ENCODE measurements around the gene SLC25A53.

SLC25A53 gene

DNA sequence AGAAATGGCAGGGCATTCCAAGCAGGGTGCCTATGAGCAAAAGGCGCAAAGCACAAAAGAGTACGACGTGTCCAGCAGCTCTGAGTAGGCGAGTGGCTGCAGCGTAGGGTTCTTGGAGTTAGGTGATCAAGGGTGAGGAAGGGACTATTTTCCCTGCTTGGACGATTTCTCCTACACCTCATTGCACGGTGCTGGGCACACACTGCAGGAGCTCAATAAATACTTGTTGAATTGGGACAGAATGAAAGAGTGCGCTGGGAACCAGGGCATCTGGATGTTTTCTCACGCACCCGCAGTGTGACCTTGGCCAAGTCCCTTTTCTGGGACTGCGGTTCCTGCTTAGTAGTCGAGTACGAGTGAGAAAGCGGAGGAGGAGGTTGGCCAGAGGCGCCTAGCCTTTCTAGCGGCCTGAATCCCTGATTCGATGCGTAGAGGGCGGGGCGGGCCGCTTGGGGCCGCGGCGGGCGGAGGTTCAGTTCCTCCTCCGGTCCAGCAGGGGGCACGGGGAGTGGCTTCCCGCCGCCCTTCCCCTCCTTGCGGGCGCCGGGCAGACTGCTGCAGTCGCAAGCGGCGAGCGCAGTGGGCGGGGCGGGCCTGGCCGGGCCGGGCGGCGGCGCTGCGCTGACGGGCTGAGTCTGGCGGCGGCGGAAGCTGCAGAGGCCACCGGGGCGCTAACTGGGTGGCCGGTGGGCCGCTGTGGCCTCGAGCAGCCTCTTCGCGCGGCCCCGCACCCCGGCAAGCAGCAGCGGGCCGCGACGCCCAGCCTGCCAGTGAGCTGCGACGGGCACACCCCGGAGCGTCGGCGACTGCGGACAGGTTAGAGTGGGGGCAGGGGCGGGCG is 9.3 kb upstream of the SLC25A53 start, which contains the start of gene FAM199X:
Gene FAM199X, plus strand, starts transcription at position 560 of the 841 bp plus-strand sequence. CDS start 333 bp downstream, outside the sequence.
- TF ChIP-seq GATA1 (IDR thresholded peaks at IDR 0.05; ENCODE audit: low read depth, low read length) (no peak), POLR2A (IDR thresholded peaks at IDR 0.05; ENCODE audit: low read length) (peak; percentile 61)
- peak; percentile 90 to 92 for DNase-seq

DNA sequence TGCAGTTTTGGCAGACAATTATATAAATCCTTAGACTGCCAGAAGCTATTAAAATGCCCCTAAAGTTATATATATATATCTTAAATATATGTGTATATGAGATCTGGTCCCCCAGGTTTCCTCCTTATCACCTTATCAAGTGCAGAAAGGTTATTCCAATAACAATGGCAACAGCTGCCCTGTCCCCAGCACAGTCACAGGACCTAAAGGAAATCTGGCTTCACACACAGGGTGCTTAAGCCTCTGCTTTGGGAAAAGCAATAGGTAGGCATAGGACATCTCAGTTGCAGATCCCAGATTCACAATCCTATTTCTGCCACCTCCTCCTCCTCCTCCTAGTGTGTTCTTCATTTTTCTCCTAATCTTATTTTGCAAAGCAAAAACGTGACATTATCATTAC is 5.8 kb downstream of the SLC25A53 start:
- no peak for DNase-seq
- TF ChIP-seq GATA1 (IDR thresholded peaks at IDR 0.05; ENCODE audit: low read depth, low read length) (no peak), POLR2A (IDR thresholded peaks at IDR 0.05; ENCODE audit: low read length) (no peak)

DNA sequence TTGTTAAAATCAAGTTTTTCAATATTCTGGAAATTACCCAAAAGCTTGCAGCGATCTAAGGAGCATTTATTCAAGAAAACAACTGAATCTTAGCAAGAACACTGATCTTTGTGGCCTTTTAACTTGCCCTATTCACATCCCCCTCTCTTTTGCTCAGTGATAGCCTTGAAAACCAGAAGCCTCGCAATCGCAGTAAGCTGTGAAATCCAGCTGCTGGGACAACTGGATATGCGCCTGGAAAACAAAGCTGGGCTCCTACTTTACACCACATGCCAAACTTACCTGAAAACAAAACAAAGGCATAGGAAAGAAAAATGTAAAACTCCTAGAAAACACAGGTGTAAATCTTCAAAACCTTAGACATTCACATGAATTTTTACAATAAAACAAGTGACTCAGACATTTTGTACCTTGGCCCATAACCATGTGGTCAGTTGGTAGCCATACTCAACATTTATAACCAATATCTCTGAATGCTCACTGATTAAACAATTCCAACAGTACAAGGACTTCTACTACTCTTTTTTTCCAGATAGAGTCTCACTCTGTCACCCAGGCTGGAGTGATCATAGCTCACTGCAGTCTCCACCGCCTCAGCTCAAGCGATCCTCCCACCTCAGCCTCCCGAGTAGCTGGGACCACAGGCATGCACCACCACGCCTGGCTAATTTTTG is 15.6 kb downstream of the SLC25A53 start:
- no peak for DNase-seq
- TF ChIP-seq GATA1 (IDR thresholded peaks at IDR 0.05; ENCODE audit: low read depth, low read length) (no peak), POLR2A (IDR thresholded peaks at IDR 0.05; ENCODE audit: low read length) (no peak)

DNA sequence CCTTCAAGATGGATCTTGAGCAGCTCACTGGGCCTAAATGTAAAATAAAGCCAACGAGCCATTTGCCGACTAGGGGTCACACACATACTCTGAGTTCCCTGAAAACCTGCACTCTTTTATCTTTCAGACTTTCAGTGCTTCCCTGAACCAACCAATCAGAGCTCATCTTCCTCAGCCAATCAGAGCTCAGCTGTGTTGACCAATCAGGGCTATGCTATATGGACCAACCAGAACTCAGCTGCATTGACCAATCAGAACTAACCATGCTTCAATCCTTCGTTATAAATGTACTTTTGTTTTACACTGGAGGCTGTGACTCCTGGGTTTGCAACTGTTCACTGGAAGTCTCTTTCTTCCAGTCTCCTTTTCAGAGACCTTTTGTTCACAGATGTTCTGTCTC is 19.3 kb downstream of the SLC25A53 start:
- TF ChIP-seq GATA1 (IDR thresholded peaks at IDR 0.05; ENCODE audit: low read depth, low read length): no peak
- TF ChIP-seq POLR2A (IDR thresholded peaks at IDR 0.05; ENCODE audit: low read length): no peak
- DNase-seq: peak; percentile 37 to 42

DNA sequence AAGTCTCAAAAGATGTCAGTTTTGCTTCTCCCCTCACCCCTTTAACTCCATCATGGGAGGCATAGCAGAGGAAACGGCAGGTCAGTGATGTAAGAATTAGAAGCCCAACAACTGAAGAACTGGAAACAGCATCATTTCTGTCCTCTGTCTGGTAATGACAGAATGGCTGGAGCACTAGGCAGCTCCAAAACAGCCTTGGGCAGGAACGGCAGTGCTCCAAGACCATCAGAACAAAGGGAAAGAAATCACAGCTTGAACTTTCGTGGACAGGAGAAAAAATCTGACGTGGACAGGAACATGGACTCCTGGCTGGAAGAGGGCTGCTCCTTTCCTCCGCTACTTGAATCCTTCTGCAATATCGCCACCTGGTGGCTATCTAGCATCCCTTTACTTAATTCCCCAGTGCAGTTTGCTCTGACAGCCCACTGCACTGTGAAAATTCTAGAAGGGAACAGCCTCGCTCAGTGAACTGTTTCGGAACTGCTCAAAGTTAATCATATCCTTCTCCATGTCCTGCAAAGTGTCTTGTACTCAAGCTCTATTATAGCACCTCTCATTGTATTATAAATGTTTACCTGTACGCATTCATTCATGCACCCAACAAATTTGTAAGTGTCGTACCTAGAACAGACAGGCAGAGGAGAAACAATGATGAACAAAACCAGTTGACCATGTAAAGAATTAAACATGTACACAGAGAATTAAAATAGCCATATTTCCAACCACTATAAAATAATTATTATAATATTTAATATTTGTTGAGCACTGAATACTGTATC is 20.4 kb downstream of the SLC25A53 start:
- peak; percentile 71 to 80 for DNase-seq
- TF ChIP-seq GATA1 (IDR thresholded peaks at IDR 0.05; ENCODE audit: low read depth, low read length) (no peak), POLR2A (IDR thresholded peaks at IDR 0.05; ENCODE audit: low read length) (no peak)

DNA sequence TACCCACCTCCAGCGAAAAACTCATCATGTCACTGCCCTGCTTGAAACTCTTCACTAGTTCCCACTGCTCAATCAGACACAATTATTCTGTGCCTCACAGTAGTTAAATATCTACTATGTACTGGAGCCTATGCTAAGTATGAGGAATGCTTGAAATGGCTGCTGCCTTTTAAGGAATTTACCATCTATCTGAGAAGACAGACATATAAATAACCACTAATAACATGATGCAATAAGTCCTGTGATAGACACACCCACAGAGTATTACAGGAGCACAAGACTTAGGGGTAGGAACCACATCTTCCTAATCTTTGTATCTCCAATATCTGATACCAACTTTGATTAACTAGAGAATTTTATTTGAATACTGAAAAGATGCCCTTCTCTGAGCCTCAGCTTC is 21.1 kb downstream of the SLC25A53 start:
- TF ChIP-seq GATA1 (IDR thresholded peaks at IDR 0.05; ENCODE audit: low read depth, low read length): no peak
- TF ChIP-seq POLR2A (IDR thresholded peaks at IDR 0.05; ENCODE audit: low read length): no peak
- DNase-seq: no peak

DNA sequence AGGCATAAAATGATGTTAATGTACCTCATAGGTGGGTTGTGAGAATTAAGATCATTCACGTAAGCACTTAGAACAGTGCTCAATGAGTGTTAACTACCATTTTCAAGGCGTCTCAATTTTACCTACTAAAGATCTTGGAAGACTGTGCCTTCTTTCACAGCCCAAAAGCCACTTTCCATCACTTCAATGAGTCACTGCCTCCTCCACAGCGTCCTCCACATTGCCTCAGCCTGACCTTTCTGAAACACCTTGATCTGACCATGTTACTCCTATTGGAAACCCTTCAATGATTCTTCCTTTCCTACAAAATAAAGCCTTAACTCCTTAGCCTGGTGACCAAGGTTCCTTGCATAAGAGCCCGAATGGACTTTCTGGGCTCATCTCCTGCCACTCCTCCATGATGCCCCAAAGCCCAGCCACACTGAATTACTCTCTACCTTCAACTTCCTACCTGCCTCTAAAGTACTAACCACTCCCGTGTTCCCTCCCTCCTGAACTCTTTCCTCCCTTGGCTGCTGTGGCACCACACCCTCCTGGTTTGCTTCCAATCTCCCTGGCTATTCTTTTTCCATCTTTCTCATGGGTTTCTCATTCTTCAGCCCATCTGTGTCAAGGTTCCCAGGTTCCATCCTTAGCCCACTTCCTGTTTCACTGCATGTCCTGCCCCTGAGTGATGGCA is 22.1 kb downstream of the SLC25A53 start:
- no peak for DNase-seq
- TF ChIP-seq POLR2A (IDR thresholded peaks at IDR 0.05; ENCODE audit: low read length) (no peak), GATA1 (IDR thresholded peaks at IDR 0.05; ENCODE audit: low read depth, low read length) (no peak)

DNA sequence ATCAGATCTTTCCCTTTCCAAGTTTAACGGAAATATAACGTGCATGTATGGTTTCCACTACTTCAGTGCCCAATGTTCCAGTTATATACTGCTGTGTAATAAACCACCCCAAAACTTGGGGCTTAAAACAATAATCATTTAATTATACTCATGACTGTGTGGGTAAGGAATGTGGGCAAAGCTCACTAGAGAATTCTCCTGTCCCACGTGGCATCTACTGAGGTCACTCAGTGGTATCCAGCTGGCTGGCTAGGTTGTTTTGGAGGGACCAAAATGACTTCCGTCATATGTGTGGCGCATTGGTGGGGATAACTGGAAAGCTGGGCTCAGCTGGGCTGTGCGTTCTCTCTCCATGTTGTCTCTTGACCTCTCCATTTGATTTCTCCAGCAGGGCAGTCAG is 26.0 kb downstream of the SLC25A53 start:
- no peak for DNase-seq
- no peak for TF ChIP-seq POLR2A (IDR thresholded peaks at IDR 0.05; ENCODE audit: low read length)
- no peak for TF ChIP-seq GATA1 (IDR thresholded peaks at IDR 0.05; ENCODE audit: low read depth, low read length)

DNA sequence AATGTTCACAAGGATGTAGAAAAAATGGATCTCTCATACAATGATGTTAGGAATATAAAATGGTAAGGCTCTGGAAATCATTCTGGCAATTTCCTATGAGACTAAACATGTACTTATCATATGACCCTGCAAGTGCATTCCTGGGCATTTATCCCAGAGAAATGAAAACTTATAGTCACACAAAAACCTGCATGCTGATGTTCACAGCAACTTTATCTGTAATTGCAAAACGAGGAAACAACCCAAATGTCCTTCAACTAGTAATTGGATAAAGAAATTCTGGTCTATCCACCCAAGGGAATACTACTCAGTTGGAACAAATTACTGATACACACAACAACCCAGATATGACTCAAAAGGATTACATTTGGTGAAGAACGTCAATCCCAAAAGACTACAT is 30.0 kb downstream of the SLC25A53 start:
- no peak for TF ChIP-seq GATA1 (IDR thresholded peaks at IDR 0.05; ENCODE audit: low read depth, low read length)
- TF ChIP-seq POLR2A (IDR thresholded peaks at IDR 0.05; ENCODE audit: low read length): no peak
- DNase-seq: no peak

DNA sequence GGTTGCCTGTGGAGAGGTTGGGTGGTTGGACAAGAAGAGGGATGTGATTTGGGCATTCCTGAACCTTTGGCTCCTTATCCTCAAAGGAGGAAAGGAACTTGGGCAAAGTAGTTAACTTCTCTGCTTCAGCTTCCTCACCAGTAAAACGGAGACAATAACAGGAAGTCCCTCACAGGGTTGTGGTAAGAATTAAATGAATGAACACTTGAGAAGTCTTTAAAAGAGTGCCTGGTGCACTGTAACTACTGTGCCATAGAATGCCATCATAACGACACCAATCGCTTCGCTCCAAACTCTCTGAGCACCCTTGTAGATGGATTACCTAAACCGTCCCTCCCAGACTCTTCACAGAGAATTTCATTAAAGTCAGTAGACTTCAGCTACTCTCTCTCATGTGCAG is 34.0 kb downstream of the SLC25A53 start:
- TF ChIP-seq GATA1 (IDR thresholded peaks at IDR 0.05; ENCODE audit: low read depth, low read length): no peak
- no peak for TF ChIP-seq POLR2A (IDR thresholded peaks at IDR 0.05; ENCODE audit: low read length)
- no peak for DNase-seq

DNA sequence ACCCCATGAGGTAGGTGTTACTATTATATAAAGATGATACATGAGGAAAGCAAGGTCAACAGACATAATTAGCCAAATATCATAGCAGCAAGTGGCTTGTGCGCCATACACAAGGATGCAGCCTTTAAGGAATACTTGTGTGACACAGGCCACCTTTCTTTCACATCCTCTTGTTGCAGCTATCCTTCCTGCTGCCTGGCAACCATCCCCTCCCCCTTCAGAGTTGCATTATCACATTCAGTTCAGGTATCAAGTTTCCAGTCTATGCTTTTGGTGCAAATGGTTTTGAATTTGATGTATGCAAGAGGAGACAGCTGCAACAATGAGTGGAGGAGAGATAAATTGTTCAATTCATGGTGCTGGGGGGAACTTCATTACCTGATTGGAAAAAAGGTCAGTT is 38.0 kb downstream of the SLC25A53 start:
- no peak for TF ChIP-seq POLR2A (IDR thresholded peaks at IDR 0.05; ENCODE audit: low read length)
- no peak for DNase-seq

DNA sequence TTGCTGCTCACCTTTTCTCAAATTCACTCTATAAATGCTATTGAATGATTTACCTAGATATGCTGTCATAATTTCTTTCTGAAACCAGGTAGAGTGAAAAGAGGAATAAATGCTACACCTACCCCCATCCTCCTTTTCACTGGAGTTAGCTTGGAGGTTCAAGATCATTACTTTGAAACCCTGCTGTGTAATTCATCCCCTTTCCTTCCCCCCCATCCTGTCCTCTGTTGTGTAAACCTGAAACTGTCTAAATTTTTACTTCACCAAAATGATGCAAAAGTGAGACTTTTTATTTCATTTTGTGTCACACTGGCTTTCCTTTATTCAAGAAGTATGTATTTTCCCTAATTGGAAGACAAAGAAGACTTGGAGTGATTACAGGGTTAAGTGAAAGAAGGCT is 39.0 kb downstream of the SLC25A53 start:
- no peak for DNase-seq
- TF ChIP-seq POLR2A (IDR thresholded peaks at IDR 0.05; ENCODE audit: low read length) (no peak), GATA1 (IDR thresholded peaks at IDR 0.05; ENCODE audit: low read depth, low read length) (no peak)

DNA sequence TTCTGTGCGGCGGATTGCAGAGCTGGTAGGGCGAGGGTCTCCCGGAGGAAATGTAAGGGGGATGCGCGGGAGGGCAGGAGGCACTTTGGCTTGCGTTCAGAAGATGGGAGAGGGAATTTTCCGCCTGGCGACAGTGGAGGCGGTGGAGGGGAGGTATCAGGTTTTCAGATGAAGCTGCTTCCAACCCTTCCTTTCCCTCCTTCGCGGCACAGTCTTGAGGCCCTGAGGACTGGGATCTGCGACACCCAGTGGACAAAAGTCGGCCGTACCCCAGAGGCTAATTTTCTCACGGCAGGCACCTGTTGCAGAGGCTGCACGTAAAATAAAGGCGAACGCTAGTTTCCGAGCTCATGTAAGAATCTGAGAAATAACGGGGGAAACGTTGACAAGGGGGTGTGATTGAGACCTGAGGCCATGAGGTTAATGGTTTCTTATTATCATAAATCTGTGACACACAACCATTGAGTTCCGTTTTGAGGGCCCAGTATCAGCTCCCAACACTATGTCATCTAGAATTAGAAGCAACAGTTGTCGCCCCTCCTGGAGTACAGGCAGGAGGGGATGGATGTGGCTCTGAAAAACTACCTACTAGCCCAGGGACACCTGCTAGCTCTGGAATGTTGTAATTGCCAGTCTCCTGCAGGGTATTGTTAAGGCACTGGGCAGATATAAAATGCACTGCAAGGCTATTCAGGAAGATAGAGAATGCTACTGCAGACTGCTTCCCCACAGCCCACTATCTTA is 43.4 kb downstream of the SLC25A53 start:
- peak; percentile 26 for DNase-seq
- no peak for TF ChIP-seq GATA1 (IDR thresholded peaks at IDR 0.05; ENCODE audit: low read depth, low read length)

All from erythroblast (primary cell).